ENCODE data around the gene SPTA1.

GRCh38 chr1:158600735-158601134 is 85.8 kb downstream of the SPTA1 start:
- TF ChIP-seq CTCF (IDR thresholded peaks at IDR 0.05) (no peak), POLR2A (IDR thresholded peaks at IDR 0.05) (no peak)

All from adrenal gland (tissue), 5 donors.